Activated T-helper 1 cell treated with Interleukin-2 at 50 U/mL for 16 hours (primary cell): Measurements from ENCODE around the gene SMARCA5.

Experiments
- DNase-seq: peaks from one replicate; pipeline ENCODE4 v3.0.0-alpha.2; 2020; ENCODE audit warnings: low read depth

Gene SMARCA5

DNA sequence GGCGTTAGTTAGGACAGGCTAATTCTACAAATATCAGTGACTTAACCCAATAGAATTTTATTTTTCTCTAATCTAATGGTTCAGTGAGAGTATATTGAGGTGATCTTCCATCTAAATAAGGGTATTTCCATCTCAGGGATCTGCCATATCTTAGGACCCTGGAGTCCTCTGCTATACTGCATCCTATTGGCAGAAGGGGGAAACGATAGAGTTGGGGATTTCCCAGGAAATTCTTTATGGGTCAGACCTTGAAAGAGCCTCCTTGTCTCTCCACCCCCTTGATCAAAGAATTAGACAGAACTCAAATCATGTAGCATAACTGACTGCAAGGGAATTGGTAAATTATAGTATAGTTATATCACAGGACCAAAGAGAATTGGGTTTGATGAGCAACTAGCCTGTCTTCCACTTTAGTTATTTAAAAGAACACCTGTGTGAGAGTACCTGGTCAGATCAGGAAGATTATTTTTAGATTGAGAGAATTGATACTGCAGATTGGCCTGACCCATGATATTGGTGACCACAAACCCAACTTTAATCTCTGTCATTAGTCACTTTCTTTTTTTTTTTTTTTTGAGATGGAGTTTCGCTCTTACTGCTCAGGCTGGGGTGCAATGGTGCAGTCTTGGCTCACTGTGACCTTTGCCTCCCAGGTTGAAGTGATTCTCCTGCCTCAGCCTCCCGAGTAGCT lies 25.6 kb downstream of the SMARCA5 start:
- no peak for DNase-seq

DNA sequence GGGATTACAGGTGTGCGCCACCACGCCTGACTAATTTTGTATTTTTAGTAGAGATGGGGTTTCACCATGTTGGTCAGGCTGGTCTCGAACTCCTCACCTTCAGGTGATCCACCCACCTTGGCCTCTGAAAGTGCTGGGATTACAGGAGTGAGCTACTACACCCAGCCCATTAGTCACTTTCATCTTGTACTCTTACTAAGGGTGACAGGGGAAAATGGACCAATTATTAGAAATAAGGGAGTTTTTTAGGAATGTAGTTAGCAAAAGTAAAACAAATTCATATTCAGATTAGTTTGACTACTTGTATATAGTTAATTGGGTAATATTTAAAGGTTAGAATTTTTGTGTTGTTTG lies 26.1 kb downstream of the SMARCA5 start:
- no peak for DNase-seq

DNA sequence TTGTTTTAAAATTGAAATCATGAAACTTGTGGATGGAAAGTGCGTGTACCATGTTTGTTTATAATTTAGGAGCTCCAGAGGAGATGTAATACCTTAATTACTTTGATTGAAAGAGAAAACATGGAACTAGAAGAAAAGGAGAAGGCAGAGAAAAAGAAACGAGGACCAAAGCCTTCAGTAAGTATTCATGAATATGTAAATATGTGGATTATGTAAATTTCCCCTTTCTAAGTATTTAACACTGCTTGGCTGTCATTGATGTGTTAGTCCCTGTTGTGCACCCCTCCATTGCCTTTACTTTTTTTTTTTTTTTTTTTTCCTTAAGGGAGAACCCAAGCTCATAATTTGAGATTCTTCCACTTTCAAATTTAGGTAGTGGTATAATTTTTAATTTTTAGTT lies 36.4 kb downstream of the SMARCA5 start:
- no peak for DNase-seq

DNA sequence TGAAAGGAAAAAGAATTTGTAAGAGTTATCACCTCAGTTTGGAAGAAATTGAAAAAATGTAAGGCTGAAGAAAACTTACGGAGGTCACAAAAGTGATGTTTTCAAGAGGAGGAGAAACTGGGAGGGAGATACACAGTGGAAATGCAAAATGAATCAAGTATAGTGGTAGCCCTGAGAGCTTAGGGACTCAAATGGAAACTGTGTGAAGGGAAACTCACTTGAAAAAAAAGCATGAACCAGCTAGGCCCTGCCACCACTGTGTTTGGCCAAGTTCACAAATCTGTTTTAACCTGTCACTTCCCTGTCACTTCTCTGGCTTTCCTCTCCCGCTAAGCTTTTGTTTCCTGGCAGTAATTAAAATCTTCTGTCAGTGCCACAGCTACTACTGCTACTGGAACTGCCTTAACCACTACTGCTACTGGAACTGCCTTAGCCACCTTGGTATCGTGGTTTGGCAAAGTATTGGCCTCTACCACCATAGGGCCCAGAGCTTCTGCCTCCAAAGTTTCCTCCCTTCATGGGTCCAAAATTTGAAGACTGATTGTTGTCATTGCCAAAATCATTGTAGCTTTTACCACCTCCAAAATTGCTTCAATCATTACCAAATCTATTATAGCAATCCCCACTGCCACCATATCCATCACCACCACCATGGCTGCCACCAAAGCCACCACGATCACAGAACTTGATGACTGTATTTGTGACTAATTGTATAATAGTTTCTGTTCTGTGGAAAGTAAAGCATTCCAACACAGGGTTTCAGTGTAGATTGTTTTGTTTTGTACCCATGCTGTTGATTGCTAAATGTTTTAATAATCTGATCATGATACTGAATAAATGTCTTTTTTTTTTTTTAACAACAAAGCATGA lies 41.5 kb downstream of the SMARCA5 start:
- no peak for DNase-seq

DNA sequence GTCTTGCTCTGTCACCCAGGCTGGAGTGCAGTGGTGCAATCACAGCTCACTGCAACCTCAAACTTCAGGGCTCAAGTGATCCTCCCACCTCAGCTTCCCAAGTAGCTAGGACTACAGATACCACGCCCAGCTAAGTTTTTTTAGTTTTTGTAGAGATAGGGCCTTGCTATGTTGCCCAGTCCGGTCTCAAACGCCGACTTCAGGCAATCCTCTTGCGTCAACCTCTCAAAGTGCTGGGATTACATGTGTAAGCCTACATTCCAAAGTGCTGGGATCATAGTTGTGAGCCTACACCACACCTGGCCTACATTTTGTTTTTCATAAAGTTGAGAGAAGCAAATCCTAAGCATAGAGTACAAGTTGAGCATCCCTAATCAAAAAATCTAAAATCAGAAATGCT lies 42.2 kb downstream of the SMARCA5 start:
- DNase-seq: no peak

DNA sequence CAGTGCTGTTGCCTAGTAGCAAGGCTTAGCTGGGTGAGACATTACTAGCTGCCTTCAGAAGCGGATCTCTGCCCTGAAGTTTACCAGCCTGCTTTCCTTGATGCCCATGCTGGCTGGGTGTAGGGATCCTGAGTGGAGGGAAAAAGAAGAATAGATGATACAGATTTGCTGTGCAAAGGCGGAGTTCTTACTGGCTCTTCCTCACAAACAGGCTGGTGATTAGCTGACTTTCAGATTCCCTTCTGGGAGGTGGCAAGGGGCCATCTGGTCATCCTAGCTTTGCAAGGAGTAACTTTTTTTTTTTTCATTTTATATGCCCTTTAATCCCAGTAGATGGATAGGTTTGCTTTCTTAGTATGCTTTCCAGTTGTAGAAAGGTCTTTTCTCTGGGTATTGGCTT lies 44.8 kb downstream of the SMARCA5 start:
- no peak for DNase-seq

DNA sequence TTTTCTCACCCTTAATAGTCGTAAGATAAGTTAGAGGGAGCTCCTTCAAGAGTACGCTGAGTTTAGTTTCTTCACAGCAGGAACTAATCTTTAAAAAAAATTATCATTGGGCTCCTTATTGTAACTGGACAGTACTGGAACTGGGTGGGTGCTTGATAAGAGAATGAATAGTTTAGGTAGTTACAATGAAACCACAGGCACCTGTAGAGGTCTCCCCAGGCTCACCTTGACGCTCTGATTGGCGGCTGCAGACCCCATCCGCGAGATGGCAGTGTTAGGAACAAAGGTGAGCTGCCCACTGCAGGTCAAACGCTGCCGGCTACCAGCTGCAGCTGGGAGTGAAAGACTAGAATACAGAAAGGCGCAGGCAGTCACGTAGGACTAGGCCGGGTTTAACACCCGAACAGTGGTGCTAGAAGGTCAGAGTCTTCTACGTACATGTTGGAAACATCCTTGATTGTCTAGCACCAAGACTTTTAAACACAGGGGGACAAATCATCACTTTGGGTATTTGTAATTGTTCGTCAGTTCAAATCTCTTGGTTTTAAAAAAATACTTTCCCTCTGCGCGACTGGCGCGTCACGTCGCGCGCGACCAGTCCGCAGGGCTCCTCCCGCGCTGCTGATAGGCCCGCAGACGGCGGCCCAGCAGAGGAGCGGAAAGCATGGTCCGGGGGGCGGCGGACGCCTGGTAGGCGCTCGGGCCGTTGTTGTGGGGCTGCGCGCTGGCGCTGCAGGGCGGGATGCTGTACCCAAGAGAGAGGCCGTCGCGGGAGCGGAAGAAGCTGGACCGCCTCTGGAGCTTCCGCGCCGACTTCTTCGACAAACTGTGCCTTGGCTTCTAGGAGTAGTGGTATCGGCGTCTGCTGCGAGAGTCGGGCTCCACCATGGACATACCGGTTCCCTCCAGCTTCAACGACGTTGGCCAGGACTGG lies 45.6 kb downstream of the SMARCA5 start:
- peak; percentile 46 for DNase-seq

DNA sequence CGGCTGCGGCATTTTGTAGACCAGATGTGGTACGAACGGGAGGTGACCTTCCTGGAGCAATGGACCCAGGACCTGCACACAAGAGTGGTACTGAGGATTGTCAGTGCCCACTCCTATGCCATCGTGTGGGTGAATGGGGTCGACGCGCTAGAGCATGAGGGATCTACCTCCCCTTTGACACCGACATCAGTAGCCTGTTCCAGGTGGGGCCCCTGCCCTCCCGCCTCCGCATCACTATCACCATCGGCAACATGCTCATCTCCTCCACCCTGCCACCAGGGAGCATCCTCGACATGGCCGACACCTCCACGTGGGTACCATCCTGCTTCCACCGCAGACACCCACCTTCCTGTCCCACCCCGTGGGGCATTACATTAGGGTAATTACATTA lies 46.2 kb downstream of the SMARCA5 start:
- no peak for DNase-seq

DNA sequence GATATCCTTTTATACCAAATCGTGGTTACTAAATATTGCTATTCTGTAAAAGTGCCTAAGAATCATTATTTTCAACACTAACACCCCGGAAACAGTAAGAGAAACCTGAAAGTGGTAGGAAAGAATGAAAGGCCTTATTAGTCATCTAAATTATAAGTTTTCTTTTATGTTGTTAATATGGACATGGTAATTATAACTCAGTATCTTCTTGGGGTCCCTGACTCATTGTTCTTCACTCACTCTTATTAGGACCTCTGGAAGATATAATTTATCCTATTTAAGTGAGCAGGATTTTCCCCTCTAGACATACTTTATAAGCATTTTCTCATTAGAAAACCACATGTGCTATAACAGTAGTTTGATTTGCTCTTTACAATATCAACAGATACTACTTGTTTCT lies 51.0 kb downstream of the SMARCA5 start:
- DNase-seq: no peak

DNA sequence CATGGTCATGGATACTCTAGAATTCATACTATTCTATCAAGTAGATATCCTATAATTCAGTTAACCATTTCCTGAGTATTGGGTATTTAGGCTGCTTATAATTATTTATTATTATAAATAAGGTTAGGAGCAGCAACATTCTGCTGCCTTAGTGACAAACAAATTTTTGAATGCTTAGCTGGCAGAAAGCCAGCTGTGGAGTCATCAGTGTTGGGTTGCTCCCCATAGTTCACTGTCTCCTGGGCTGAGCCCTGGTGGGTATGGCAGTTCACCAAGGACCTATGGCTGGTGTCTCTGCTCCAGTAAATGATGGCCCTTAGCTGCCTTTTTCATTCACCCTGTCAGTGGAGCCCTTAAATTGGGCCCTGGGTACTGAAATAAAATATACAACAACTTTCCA lies 61.8 kb downstream of the SMARCA5 start:
- DNase-seq: no peak

DNA sequence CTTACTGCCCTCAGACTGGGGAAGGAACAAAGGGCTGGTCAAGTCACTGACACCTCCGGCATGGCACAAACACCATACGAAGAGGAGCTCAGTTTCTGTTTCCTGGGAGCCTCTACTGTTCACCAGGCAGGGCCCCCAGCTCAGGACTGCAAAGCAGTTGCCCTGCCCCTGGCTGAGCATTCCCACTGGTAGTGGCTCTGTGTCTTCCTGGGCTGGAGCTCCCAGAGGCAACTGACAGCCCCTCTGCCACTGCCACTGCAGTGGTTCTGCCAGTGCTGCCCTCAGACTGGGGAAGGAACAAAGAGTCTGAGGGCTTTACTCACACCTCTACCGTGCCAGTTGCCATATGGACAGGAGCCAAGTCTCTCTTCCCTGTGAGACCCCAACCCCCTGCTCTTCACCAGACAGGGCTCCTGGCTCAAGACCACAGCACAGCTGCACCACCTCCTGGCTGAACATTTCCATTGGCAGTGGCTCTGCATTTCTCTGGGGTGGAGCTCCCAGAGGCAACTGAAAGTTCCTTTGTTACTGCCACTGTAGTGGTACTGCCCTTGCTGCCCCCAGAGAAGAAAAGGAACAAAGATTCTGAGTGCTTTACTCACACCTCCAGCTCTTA lies 67.9 kb downstream of the SMARCA5 start:
- DNase-seq: no peak

DNA sequence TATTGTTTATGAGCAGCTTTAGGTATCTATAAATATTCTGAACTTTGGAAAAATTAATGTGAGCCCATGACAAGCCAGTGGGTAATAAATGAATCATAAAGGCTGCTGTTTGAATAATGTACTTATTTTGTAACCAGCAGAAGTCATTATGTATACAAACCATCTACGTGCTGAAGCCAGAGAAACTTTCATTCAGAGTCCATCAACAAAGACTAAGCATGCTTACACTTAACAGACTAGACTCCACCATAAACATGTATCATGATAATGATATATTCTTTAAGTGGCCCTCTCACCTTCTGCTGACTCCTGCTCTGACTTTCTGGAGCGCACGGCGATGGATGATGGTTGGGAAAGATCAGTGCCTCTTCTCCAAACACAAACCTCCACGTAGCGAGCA lies 72.0 kb downstream of the SMARCA5 start:
- DNase-seq: no peak

DNA sequence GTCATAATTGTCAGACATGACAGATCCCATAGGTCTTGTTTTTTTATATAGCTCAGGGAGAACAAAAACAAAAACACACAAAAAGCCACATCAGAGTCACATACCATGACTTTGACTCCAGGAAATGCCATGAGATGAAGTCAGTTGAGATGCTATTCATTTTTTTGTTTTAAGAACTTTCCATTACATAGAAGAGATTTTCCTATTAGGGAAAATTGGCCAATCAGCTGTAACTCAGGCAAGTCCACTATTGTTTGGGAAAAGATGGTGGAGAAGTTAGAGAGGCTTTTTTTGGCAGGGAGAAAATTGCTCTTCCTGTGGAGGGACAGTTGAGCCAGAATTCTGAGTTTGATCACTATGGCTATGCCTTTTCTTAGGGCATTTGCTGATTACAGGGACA lies 72.6 kb downstream of the SMARCA5 start:
- DNase-seq: no peak

DNA sequence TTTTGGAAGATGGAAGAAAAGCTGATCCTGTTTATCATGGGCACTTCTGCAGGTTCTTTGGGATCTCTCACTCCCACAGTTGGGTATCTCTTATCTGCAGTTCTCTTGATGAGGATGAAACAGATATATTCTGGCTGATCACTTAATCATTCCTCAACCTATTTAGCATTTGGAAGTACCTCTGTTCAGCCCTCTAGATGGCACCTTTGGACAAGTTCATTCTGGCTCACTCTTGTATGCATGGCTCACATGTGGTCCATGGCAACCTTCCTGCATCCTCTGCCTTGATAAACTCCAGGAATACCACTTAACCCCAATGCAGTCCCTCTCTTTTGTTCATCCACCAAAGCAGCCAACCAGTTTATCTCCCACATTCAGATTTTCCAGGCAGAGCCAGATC lies 74.2 kb downstream of the SMARCA5 start:
- DNase-seq: no peak

DNA sequence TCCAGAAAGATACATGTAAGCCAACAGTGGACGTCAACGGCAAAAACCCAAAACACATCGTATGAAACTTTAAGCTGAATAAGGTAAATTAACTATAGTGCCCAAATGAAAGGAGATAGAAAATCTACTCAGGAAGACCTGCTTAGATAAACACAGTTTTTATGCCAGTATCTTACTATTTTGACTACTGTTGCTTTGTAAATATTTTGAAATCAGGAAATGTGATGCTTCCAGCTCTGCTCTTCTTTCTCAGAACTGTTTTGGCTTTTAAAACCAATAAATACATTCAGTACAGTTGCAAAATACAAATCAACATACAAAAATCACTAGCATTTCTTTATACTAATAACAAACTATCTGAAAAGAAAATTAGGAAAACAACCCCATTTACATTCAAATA lies 83.8 kb downstream of the SMARCA5 start:
- DNase-seq: no peak

DNA sequence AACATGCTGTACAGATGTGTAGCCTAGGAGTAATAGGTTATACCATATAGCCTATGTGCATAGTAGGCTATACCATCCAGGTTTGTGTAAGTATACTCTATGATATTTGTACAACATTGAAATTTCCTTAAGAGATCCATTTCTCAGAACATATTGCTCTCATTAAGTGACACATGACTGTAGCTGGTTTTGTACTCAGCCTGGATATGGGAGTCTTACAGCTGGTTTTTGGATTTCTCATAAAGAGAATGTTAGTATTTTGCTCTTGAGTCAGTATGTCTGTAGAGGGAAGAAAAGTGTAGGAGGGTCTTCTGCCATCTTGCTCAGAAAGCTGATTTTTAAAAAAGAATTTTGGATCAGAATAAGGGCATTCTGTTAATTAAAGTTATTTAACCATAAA lies 85.3 kb downstream of the SMARCA5 start:
- DNase-seq: no peak

DNA sequence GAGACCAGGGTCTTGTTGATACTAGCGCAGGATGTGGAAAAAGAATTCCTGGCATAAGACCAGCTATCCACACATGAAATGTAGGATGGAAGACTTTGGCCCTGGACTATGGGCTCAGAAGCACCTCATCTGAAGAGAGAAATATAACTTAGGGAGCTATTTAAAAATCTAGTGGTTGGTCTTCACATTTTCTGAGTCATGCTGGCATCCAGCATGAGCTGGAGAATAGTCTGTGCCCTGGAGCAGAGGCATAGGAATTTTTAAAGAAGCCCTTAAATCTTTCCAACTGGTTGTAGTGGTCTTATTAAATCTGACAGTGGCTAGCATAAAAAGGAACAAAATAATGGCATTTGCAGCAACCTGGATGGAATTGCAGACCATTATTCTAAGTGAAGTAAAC lies 86.3 kb downstream of the SMARCA5 start:
- DNase-seq: no peak

DNA sequence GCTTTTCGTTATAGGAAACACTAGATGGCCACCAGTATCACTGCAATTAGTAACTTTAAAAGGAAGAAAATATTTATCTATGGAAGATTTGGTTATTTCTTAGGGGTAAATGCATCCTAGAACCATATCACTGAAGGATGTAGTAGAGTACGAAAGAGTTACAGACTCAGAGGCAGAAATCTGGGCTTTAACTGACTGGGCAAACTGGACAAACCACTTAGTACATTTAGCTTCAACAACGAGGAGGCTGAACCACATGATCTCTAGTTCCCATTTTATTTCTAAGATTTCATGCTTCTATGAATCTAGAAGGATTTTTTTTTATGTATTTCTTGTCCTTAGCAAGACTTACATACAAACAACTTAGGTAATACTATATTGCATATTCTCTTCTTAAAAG lies 93.0 kb downstream of the SMARCA5 start:
- no peak for DNase-seq
